SK-N-DZ (cell line): Measurements from ENCODE around the gene GRAP.

Experiments used
- DNase-seq: peaks from one replicate; pipeline ENCODE4 v3.0.0-alpha.2; 2015; ENCODE audit warnings: low spot score
- small RNA-seq, 2 experiments: library from RNA; depleted of rRNA; stranded (forward); fragments of <200 nt; gene quantifications; one replicate each; pipeline ENCODE3, GENCODE V24; 2014

GRAP gene

DNA sequence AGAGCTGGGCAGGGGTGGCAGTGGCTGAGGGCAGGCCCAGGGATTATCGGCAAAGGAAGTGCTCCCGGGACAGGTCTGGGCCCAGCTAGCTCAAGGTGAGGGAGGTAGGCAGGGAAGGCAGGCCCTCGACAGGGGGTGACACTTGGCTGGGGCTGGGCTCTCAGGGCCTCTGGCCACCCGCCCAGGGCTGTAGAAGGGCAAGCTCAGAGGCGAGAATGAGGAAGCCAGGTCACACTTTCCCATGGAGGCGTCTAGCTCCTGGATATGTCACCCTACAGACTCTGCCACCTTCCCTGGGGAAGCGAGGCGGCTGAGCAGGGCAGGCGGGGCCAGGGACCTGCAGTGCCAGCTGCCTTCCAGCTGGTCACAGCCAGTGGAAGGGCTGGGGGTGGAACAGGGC is 61.3 kb downstream of the GRAP start:
- no peak for DNase-seq

DNA sequence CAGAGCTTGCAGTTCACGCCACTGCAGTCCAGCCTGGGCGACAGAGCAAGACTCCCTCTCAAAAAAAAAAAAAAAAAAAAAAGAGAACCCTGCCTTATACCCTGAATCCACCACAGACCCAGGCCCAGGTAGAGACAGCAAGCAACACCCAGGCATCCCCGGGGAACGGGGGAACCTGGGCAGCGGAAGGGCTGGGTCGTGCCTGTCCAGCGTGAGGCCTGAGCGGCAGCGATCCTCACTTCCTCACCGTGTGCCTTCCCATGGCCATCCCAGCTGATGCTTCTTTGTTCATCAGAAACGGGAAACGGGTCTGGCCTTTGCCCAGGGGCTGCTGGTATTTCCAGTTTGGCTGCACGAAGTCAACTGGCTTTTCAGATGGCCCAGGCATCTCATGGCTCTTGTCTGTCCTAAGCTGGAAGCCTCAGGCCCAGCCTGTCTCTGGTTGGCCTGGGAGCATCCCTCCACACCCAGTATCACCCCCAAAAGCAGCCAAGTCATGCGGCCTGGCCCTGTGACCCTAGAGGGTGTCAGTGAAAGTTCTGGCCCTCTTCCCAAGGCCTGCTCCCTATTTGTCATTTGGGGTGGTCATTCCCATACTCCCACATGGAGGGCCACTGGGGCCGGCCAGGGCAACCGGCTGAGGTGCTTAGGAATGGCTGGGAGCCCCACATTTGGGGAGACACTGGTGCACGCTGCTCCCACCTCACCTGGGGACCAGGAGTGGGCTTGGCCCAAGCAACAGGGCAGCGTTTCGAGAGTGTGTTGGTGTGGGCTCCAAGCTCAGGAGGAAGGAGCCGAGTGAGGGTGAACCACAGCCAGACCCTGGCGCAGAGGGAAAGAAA is 62.3 kb downstream of the GRAP start:
- no peak for DNase-seq

DNA sequence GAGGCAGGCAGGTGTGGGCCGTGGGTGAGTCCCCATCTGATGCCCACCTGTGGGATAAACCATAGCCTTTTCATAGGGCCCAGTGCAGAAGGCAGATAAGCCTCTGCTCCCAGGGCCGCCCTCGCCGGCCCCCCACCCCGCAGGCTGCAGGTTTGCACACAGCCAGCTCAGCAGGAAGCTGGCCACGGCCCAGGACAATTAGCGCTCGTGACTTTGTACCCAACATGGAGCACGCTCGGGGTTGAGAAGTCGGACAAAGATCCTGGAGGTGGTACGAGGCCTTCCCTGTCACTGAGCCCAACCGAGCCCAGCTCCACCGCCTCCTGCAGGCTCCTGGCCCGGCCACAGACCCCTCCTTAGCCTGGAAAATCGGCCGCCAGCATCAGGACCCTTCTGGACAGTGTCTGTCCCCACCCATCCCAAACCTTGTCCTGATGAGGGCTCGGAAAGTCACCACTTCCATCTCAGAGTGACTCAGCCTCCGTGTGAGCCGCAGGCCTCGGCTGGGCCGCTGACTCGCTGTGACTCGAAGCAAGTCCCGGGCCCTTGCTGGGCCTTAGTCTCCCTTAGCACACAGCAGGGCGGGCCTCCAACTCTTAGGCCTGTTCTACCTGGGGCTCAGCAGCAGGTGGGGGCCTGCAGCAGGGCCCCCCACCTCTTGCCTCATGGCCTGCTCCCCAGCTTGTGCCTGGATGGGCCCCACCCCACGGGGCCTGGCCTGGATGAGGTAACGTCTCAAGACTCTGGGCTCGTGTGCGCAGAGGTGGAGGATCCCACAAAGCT is 64.9 kb downstream of the GRAP start:
- DNase-seq, result no peak

DNA sequence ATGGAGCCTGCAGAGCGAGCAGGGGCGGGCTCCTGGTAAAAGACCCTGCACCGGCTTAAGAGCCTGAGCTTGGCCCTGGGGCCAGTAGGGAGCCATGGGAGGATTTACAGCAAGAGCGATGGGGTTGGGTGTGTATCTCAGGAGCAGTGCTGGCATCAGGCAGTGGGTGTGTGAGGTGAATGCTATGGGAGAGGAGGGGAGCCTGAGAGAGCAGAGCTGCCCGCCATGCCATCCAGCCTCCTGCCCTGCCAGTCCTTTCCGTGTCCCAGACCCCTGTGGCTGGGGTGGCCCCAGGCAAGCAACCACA is 65.5 kb downstream of the GRAP start:
- no peak for DNase-seq

DNA sequence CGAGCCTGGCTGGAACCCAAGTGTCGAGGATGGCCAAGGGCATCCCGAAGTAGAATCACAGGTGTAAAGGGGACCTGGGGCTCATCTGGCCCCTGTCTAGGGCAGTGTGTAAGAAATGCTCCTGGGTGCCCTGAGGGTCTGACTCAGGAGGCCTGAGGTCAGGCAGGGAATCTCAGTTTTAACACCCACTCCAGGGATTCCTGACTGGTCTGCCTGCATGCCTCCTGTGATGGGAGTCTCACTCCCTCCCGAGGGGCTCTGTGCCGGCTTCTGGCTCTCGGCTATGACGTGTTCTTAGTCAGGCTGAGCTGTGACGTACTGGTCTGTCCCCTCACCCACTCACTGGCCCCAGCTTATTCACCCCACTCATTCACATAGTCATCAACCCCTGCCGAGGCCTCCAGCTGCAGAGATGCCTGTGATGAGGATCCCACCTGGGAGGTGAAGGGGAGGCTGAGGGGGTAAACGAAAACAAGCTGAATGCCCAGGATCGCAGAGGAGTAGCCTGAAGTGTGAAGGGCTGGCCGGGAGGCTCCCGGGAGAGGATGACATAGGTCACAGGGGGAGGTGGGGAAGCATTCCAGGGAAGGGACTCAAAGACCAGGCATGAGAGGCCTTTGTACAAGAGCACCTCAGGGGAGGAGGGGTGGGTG is 65.9 kb downstream of the GRAP start:
- no peak for DNase-seq

DNA sequence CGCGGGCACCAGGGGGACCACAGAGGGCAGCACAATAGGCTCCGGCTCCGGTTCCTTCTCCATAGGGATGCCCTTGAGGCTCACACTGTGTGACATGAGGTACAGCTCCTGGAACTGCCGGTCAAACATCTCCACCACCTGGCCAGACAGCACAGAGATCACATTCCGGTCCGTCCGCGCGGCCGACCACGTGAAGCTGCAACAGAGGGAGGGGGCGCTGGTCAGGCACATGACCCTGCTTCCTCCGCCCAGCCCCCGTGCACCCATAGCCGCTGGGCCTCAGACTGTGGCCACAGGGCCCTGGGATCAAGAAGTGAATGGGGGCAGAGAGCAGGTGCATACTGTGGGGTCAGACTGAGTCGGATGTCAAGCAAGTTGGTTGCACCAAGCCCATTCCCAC is 68.1 kb downstream of the GRAP start:
- no peak for DNase-seq

DNA sequence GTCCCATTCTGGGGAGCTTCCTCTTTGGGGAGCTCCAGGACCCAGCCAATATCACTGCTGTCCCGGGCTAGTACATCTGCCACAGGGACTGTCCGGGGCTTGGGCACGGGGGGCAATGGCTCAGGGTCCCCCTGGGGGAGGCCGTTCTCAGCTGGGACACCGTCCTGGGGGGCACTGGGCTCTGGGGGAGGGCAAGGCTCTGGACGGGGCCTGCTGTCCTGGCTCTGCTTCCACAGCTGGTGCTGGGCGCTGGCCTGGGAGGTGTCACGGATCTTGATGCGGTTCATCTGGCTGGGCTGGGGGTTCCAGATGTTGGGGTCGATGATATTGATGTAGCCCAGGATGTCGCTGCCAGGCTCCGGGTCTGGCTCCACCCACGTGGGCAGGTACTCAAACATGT is 68.7 kb downstream of the GRAP start:
- DNase-seq, result no peak

DNA sequence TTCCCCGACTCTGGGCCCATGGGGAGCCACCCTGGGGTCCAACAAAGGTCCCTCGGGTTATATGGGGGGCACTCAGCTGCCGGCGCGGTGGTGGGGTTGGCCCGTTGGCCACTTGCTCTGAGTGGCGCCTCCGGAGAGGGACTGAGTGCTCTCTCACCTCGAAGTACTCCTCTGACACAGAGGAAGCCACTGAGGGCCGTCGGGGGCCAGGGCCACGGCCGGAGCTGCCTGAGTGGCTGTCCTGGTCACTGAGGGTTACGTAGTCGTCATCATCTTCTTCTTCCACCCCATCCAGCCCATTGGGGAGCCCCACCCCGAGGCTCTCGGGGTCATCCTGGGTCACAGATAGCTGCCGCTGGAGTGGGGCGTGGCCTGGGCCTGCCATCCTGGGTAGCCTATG is 69.1 kb downstream of the GRAP start:
- DNase-seq, result no peak

DNA sequence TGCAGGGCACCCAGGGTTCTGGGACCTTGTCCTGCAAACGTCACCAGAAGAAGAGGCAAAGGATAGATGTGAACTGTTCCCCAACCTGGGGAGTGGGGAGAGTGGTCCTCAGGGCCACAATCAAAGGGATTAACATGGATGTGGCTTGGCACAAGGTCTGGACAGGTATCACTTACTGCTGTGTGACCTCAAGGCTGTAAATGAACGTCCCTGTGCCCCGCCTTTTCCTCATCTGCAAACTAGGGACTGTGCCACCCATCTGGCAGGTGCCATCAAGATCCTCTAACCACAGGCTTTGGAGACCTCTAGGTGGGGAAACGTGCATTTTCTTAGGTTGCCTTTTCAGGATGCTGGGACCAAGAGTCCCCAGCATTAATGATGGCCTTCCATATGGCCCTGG is 69.7 kb downstream of the GRAP start:
- DNase-seq, result no peak

DNA sequence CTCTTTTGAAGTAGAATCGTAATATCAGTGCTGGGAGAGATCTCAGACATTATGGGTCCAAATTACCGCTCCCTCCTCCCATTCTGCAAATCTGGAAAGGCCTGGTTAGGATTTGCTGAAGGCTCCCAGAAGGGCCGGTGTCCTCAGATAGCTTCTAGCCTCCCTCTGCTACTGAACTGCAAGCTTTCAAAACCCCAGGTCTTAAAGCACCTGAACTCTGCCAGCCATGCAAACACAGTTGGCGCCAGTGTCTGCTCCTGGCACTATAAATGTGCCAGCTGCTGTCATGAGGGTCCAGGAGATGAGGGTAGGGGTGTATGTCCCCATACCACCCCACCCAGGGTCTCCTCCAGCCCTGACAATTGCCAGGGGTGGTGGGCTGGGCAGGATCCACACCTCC is 70.6 kb downstream of the GRAP start:
- DNase-seq, result no peak

DNA sequence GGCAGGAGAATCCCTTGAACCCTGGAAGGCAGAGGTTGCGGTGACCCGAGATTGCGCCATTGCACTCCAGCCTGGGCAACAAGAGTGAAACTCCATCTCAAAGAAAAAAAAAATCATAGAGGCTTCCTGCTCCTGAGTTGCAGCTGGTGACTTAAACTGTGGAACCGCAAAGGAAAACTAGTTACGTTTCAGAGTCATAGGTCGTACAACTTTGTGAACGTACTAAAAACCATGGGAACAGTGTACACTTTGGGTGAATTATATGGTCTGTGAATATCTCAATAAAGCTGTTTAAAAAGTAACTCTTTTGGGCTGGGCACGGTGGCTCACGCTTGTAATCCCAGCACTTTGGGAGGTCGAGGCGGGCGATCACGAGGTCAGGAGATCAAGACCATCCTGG is 71.2 kb downstream of the GRAP start:
- DNase-seq, result no peak

DNA sequence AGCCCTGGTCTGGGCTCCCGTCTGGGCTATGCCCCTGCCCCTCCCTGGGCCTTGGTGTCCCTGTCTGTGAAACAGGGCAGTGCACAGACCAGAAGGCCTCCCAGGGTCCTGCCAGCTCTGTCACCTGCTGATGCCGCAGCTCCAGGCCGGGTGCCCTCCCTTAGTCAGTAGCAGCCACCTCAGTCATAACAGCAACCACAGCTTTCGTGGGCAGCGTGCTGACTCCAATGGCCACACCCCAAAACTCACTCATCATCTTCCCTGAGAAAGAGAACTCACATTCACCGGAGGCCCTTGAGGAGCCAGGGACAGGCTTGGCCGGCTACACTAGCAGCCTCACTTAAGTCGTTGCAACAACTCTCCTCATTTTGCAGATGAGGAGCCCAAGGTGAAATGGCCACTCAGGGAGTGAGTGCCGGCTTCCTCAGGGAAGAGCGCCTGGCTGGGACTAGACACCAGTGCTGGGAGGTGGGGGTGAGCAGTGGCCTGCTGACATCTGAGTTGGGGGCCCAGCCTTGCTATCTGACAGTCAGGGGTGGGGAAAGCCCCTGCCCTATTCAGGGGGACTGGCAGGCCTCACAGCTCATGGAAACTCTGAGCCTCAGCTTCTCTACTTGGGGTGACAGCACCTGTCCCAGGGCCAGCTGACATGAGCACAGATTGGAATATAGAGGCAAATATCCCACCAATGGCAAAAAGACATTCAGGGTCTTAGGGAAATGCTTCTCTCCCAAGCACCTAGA is 72.2 kb downstream of the GRAP start:
- no peak for DNase-seq

DNA sequence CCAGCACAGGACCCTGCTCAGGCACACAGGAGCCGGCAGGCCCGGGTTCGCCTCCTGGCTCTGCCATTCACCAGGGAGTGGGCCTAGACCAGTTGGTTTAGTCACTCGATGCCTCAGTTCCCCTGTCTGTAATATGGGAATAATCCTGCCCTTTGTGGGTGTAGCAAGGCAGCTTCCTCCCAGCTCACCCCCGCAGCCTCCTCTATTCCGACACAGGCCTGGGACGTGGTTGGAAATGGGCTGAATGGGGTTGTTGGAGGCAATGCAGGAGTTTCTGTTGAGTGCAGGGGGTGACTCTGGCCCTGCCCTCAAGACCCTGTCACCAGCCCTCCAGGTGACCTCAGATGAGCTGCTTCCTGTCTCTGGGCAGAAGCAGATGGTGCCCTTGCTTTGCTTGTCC is 75.0 kb downstream of the GRAP start:
- DNase-seq, result no peak

Small RNA genes lying within 50 kb of the gene (small RNA-seq; reads per million reads assigned to genes)
- gene AC090286.3, result 0 reads per million in 2 experiments
